Measurements from ENCODE around the gene LCE1A. TPM values are rescaled to one million over a fixed set of nuclear protein-coding genes. Genes with fewer than 3 reads are reported as not detected.

Gene LCE1A
- total and polyA plus RNA-seq, 12 donors: not detected

DNA sequence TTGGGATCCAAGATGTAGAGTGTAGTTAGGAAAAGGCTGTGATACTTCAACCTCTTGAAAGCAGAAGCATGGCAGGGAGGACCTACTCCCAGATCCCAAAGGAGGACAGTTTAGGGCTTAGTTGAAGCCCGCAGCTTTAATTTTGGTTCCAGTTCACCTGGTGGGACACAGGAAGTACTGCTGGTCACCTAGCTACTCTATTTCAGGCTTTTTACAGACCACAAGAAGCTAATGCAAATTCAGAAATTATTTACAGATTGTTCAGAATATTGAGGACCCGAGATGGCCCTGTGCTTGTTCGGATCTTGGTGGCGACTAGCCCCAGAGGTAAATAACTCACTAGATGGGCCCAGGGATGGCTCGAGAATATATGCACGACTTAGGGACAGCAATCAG, 44.5 kb downstream of the LCE1A start:
- Histone ChIP-seq H3K36me3 (no peaks in the 10 kb centered on the region), H3K9me3 (no peaks in the 10 kb centered on the region), H3K27ac (no peak overlapping the region), H3K4me1 (no peaks in the 10 kb centered on the region), H3K27me3 (peaks cover 0 to 12% (median 3%) of the 10 kb centered on the region in 7 donors), H3K4me3 (no peak overlapping the region)
- WGBS, 2 donors: 81 to 82% methylated on average over 6 of the region's 6 CpGs
- ATAC-seq (no peak), DNase-seq (no peak)
- intact Hi-C loops (cut with DNase I): loop anchor here in 6 of 10 donors (5.0 to 10.0 kb wide), 2 partner anchors 351 to 353 kb away; no protein-coding TSS in a partner anchor
- TF ChIP-seq CTCF (IDR thresholded peaks at IDR 0.05): no peak

- H3K4me1 ChIP-seq: no peaks in the 10 kb centered on the region
- peaks cover 0 to 12% (median 3%) of the 10 kb centered on the region in 7 donors for H3K27me3 ChIP-seq
- DNase-seq (no peak), ATAC-seq (no peak)
- TF ChIP-seq CTCF (IDR thresholded peaks at IDR 0.05): no peak
- H3K36me3 ChIP-seq: no peaks in the 10 kb centered on the region
- H3K27ac ChIP-seq: no peak overlapping the region
- H3K9me3 ChIP-seq: no peaks in the 10 kb centered on the region
- H3K4me3 ChIP-seq: no peak overlapping the region
- intact Hi-C loops (cut with DNase I): loop anchor here in 6 of 10 donors (5.0 to 10.0 kb wide), 2 partner anchors 349 to 351 kb away; no protein-coding TSS in a partner anchor
Observed at GRCh38 chr1:152873495-152873894, 46.2 kb downstream of the LCE1A start.

- ATAC-seq (no peak), DNase-seq (no peak)
- peaks cover 0 to 9% (median 3%) of the 10 kb centered on the region in 7 donors for H3K27me3 ChIP-seq
- H3K4me1 ChIP-seq: no peaks in the 10 kb centered on the region
- intact Hi-C loops (cut with DNase I): loop anchor here in 3 of 10 donors (10.0 kb wide), 1 partner anchor 348 kb away; no protein-coding TSS in a partner anchor
- H3K27ac ChIP-seq: no peak overlapping the region
- WGBS, 2 donors: 68 to 70% methylated on average over 1 of the region's 1 CpG
- TF ChIP-seq CTCF (IDR thresholded peaks at IDR 0.05): no peak
- no peaks in the 10 kb centered on the region for H3K9me3 ChIP-seq
- no peak overlapping the region for H3K4me3 ChIP-seq
- no peaks in the 10 kb centered on the region for H3K36me3 ChIP-seq
Observed at GRCh38 chr1:152876827-152877226, 49.6 kb downstream of the LCE1A start.

Other genes with a start within 250 kb of the LCE1A start
- gene LCE3D, start 247.0 kb upstream of the LCE1A start, total RNA-seq: not detected
- gene LCE3D, start 247.0 kb upstream of the LCE1A start, polyA plus RNA-seq: not detected
- not detected for gene LCE3C, start 227.2 kb upstream of the LCE1A start, total RNA-seq
- not detected for gene LCE3C, start 227.2 kb upstream of the LCE1A start, polyA plus RNA-seq
- gene LCE3B, start 213.7 kb upstream of the LCE1A start, total RNA-seq: not detected
- not detected for gene LCE3B, start 213.7 kb upstream of the LCE1A start, polyA plus RNA-seq
- not detected for gene LCE3A, start 204.4 kb upstream of the LCE1A start, total RNA-seq
- gene LCE3A, start 204.4 kb upstream of the LCE1A start, polyA plus RNA-seq: not detected
- not detected for gene LCE2D, start 164.1 kb upstream of the LCE1A start, total RNA-seq
- gene LCE2D, start 164.1 kb upstream of the LCE1A start, polyA plus RNA-seq: not detected
- not detected for gene LCE2C, start 152.2 kb upstream of the LCE1A start, total RNA-seq
- gene LCE2C, start 152.2 kb upstream of the LCE1A start, polyA plus RNA-seq: not detected
- not detected for gene LCE2B, start 141.3 kb upstream of the LCE1A start, total RNA-seq
- gene LCE2B, start 141.3 kb upstream of the LCE1A start, polyA plus RNA-seq: not detected
- gene LCE2A, start 129.1 kb upstream of the LCE1A start, total RNA-seq: not detected
- gene LCE2A, start 129.1 kb upstream of the LCE1A start, polyA plus RNA-seq: not detected
- gene LCE4A, start 119.3 kb upstream of the LCE1A start, total RNA-seq: not detected
- gene LCE4A, start 119.3 kb upstream of the LCE1A start, polyA plus RNA-seq: not detected
- not detected for gene KPRP, start 69.4 kb upstream of the LCE1A start, total RNA-seq
- not detected for gene KPRP, start 69.4 kb upstream of the LCE1A start, polyA plus RNA-seq
- not detected for gene LCE1F, start 52.3 kb upstream of the LCE1A start, total RNA-seq
- gene LCE1F, start 52.3 kb upstream of the LCE1A start, polyA plus RNA-seq: not detected
- gene LCE1E, start 41.2 kb upstream of the LCE1A start, total RNA-seq: not detected
- not detected for gene LCE1E, start 41.2 kb upstream of the LCE1A start, polyA plus RNA-seq
- gene LCE1D, start 30.8 kb upstream of the LCE1A start, total RNA-seq: not detected
- not detected for gene LCE1D, start 30.8 kb upstream of the LCE1A start, polyA plus RNA-seq
- not detected for gene LCE1C, start 20.8 kb upstream of the LCE1A start, total RNA-seq
- gene LCE1C, start 20.8 kb upstream of the LCE1A start, polyA plus RNA-seq: not detected
- not detected for gene LCE1B, start 15.5 kb upstream of the LCE1A start, total RNA-seq
- gene LCE1B, start 15.5 kb upstream of the LCE1A start, polyA plus RNA-seq: not detected
- gene LCE6A, start 15.4 kb downstream of the LCE1A start, total RNA-seq: not detected
- gene LCE6A, start 15.4 kb downstream of the LCE1A start, polyA plus RNA-seq: not detected
- gene LCE7A, start 32.5 kb downstream of the LCE1A start, total RNA-seq: not detected
- gene LCE7A, start 32.5 kb downstream of the LCE1A start, polyA plus RNA-seq: not detected
- gene SMCP, start 50.8 kb downstream of the LCE1A start, total RNA-seq: not detected
- gene SMCP, start 50.8 kb downstream of the LCE1A start, polyA plus RNA-seq: not detected
- not detected for gene IVL, start 81.1 kb downstream of the LCE1A start, total RNA-seq
- under 1 TPM in 1 of 2 donors, not detected in 1; 0.06 TPM for gene IVL, start 81.1 kb downstream of the LCE1A start, polyA plus RNA-seq
- gene SPRR5, start 119.7 kb downstream of the LCE1A start, total RNA-seq: not detected
- gene SPRR5, start 119.7 kb downstream of the LCE1A start, polyA plus RNA-seq: not detected
- not detected for gene SPRR4, start 143.2 kb downstream of the LCE1A start, total RNA-seq
- not detected for gene SPRR4, start 143.2 kb downstream of the LCE1A start, polyA plus RNA-seq
- gene SPRR1A, start 156.6 kb downstream of the LCE1A start, total RNA-seq: not detected
- not detected for gene SPRR1A, start 156.6 kb downstream of the LCE1A start, polyA plus RNA-seq
- gene SPRR3, start 174.3 kb downstream of the LCE1A start, total RNA-seq: not detected
- 1 to 10 TPM in 1 of 2 donors, not detected in 1; 2.6 TPM for gene SPRR3, start 174.3 kb downstream of the LCE1A start, polyA plus RNA-seq
- not detected for gene SPRR1B, start 203.7 kb downstream of the LCE1A start, total RNA-seq
- under 1 TPM in 1 of 2 donors, not detected in 1; 0.30 TPM for gene SPRR1B, start 203.7 kb downstream of the LCE1A start, polyA plus RNA-seq
- not detected for gene SPRR2D, start 213.6 kb downstream of the LCE1A start, total RNA-seq
- gene SPRR2D, start 213.6 kb downstream of the LCE1A start, polyA plus RNA-seq: under 1 TPM in 1 of 2 donors, not detected in 1; 0.14 TPM
- not detected for gene SPRR2A, start 230.0 kb downstream of the LCE1A start, total RNA-seq
- gene SPRR2A, start 230.0 kb downstream of the LCE1A start, polyA plus RNA-seq: under 1 TPM in 1 of 2 donors, not detected in 1; 0.35 TPM
- not detected for gene SPRR2B, start 244.1 kb downstream of the LCE1A start, total RNA-seq
- not detected for gene SPRR2B, start 244.1 kb downstream of the LCE1A start, polyA plus RNA-seq

Data from heart right ventricle (tissue), 16 donors.